ENCODE measurements around the gene OR11H12.
"Not testable (repeated sequence)": the region's sequence is repeated elsewhere in the genome, so short reads cannot be mapped to it uniquely, and the experiment has no call there.

Gene OR11H12, protein sequence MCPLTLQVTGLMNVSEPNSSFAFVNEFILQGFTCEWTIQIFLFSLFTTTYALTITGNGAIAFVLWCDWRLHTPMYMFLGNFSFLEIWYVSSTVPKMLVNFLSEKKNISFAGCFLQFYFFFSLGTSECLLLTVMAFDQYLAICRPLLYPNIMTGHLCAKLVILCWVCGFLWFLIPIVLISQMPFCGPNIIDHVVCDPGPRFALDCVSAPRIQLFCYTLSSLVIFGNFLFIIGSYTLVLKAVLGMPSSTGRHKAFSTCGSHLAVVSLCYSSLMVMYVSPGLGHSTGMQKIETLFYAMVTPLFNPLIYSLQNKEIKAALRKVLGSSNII

GRCh38 chr14:18600817-18601216, at the start of gene OR11H12:
Gene OR11H12 (plus strand): TSS chr14:18601117. CDS start chr14:18601117, 0 bp downstream.
- DNase-seq (ENCODE audit: low spot score); FAIRE-seq: not testable (repeated sequence)

GRCh38 chr14:18582908-18583307, 18.0 kb upstream of the OR11H12 start:
- DNase-seq (ENCODE audit: low spot score); FAIRE-seq: not testable (repeated sequence)

DNA sequence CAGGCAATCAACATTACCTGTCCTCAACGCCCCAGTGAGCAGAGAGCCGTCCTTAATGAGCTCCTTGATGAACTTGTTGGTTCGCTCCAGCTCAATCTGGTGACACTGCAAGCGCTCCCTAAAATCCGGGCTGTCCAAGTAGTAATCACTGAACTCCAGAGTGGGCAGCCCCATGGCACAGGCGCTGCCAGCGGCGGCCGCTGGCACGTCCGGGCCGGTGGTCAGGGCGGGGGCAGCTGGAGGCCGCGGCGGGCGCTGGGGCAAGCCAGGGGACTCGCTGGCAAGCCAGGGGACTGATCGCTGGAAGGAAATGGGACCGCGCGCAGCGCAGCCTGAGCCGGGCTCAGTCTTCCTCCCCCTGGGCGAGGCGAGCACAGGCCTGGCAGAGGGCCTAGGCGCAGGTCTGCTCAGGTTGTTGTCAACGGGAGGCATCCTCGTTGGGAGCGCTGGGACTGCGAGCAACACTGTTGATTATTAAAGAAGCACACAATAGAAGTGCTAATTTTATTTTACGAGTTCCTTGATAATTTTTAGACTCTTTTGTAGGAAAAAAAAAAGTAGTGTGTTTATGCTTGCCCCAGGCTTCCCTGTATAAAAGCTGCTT, 25.8 kb downstream of the OR11H12 start:
- FAIRE-seq; DNase-seq (ENCODE audit: low spot score): not testable (repeated sequence)

DNA sequence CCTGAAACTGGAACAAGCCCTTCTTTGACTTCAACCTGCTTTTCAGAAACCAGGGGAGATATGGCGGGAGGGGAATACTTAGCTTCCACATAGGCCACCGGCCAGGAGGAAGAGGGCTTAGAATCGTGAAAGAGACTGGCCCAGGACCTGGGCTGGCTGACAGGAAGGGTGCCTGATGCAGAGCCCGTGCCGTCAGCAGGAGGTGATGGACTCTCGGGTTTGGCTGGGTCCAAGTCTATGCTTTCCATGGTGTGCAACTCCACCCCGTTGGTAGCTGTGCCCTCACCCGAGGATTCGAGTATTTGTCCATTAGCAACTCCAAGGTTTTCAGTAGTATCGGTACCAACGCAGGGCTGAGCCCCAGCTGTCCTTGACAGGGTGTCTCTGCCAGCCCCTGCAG, 35.1 kb downstream of the OR11H12 start:
- DNase-seq (ENCODE audit: low spot score); FAIRE-seq: not testable (repeated sequence)

- FAIRE-seq; DNase-seq (ENCODE audit: low spot score): not testable (repeated sequence)
Observed at GRCh38 chr14:18638032-18638431, 37.1 kb downstream of the OR11H12 start.

DNA sequence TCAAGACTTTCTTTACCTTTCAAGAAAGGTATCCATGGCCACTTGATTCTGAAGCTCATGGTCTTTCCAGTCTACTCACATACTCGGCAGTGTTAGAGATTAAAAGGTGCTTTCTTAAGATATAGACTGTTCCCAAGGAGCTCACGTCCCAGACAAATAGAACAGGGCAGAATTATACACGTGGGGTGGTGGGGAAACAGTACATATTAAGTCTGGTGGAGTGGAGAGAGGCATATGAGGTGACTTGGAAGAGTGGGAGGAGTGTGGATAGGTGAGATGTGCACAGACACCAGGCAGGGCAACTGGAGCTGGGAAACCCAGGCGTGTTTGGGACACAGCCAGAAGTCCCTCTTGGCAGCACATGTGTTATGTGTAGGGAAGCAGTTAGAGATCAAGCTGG, 37.9 kb downstream of the OR11H12 start:
- DNase-seq (ENCODE audit: low spot score); FAIRE-seq: not testable (repeated sequence)

- DNase-seq (ENCODE audit: low spot score); FAIRE-seq: not testable (repeated sequence)
Observed at GRCh38 chr14:18646075-18646730, 45.3 kb downstream of the OR11H12 start.

All from RCC 7860 (cell line).